Measurements from ENCODE around the gene FNIP1. TPM values are rescaled to one million over a fixed set of nuclear protein-coding genes. Genes with fewer than 3 reads are reported as not detected.
"Not testable (repeated sequence)": the region's sequence is repeated elsewhere in the genome, so short reads cannot be mapped to it uniquely, and the experiment has no call there.

Gene FNIP1
- polyA plus RNA-seq, 1 of the 3 experiments (the other 2 are of a cell fraction): 2.4 TPM

GRCh38 chr5:131845828-131846227 lies 49.0 kb upstream of the FNIP1 start:
- no peak overlapping the region for H3K9ac ChIP-seq
- no peaks in the 10 kb centered on the region for H3K36me3 ChIP-seq (replicated peaks in 1 of 2; ENCODE audit: control insufficient read depth in 1 of 2, insufficient read depth in 2 of 2, low read length in 1 of 2)
- POLR2A ChIA-PET: no interaction called here
- H3K27ac ChIP-seq (ENCODE audit: low read depth in 2 of 2, low read length in 1 of 2): no peak overlapping the region
- CTCF ChIA-PET: interaction anchor here (0.8 kb wide), 1 partner anchor 171 kb away, joined by 3 read pairs; no protein-coding TSS in a partner anchor
- no peak for DNase-seq
- H3K27me3 ChIP-seq (ENCODE audit: insufficient read depth): no peaks in the 10 kb centered on the region
- H3K79me2 ChIP-seq (ENCODE audit: insufficient read depth): no peaks in the 10 kb centered on the region
- H3K9me3 ChIP-seq: peaks cover 16% of the 10 kb centered on the region
- TF ChIP-seq ELF1 (IDR thresholded peaks at IDR 0.05) (no peak), CHD2 (IDR thresholded peaks at IDR 0.05; ENCODE audit: low read length, partially characterized antibody) (no peak), RFX5 (IDR thresholded peaks at IDR 0.05; ENCODE audit: low read length) (no peak), USF2 (IDR thresholded peaks at IDR 0.05; ENCODE audit: borderline replicate concordance, low read depth, low read length) (no peak), CTCF (IDR thresholded peaks at IDR 0.05) (no peak), TCF12 (IDR thresholded peaks at IDR 0.05) (no peak), RAD21 (IDR thresholded peaks at IDR 0.05; ENCODE audit: low read length) (no peak), SMC3 (IDR thresholded peaks at IDR 0.05; ENCODE audit: low read depth, low read length) (no peak)
- H3K4me1 ChIP-seq (ENCODE audit: control insufficient read depth in 1 of 2, insufficient read depth in 2 of 2, low read depth in 1 of 2, low read length in 1 of 2): no peaks in the 10 kb centered on the region
- H3K4me3 ChIP-seq (ENCODE audit: low read depth in 2 of 2, low read length in 1 of 2): no peak overlapping the region
- H3K4me2 ChIP-seq: no peak overlapping the region
- H2AFZ ChIP-seq (ENCODE audit: low read depth): no peak overlapping the region
- H4K20me1 ChIP-seq (ENCODE audit: insufficient read depth): no peaks in the 10 kb centered on the region
- H3F3A ChIP-seq (replicated peaks; ENCODE audit: insufficient read depth): no peaks in the 10 kb centered on the region
- 0 out of 2 replicates have a peak, but pooled peaks cover 7% of the 10 kb centered on the region for H3K9me2 ChIP-seq

- H3K36me3 ChIP-seq (replicated peaks in 1 of 2; ENCODE audit: control insufficient read depth in 1 of 2, insufficient read depth in 2 of 2, low read length in 1 of 2); H2AFZ ChIP-seq (ENCODE audit: low read depth); H4K20me1 ChIP-seq (ENCODE audit: insufficient read depth); H3K4me3 ChIP-seq (ENCODE audit: low read depth in 2 of 2, low read length in 1 of 2); H3K9me3 ChIP-seq; POLR2A ChIA-PET; H3K9me2 ChIP-seq; DNase-seq; H3K9ac ChIP-seq; H3K27me3 ChIP-seq (ENCODE audit: insufficient read depth); H3K4me1 ChIP-seq (ENCODE audit: control insufficient read depth in 1 of 2, insufficient read depth in 2 of 2, low read depth in 1 of 2, low read length in 1 of 2); H3K4me2 ChIP-seq; H3K27ac ChIP-seq (ENCODE audit: low read depth in 2 of 2, low read length in 1 of 2); H3F3A ChIP-seq (replicated peaks; ENCODE audit: insufficient read depth); H3K79me2 ChIP-seq (ENCODE audit: insufficient read depth): not testable (repeated sequence)
- 0% methylated on average over 1 of the region's 1 CpG for WGBS (ENCODE audit: low lambda C conversion rate)
- CTCF ChIA-PET: interaction anchor here (0.8 to 1.4 kb wide), 2 partner anchors 15 to 45 kb away, joined by 3 read pairs; no protein-coding TSS in a partner anchor
Observed at GRCh38 chr5:131842971-131843370, 46.2 kb upstream of the FNIP1 start.

- H2AFZ ChIP-seq (ENCODE audit: low read depth); DNase-seq; H3K9ac ChIP-seq; H3K4me1 ChIP-seq (ENCODE audit: control insufficient read depth in 1 of 2, insufficient read depth in 2 of 2, low read depth in 1 of 2, low read length in 1 of 2); POLR2A ChIA-PET; H3K36me3 ChIP-seq (replicated peaks in 1 of 2; ENCODE audit: control insufficient read depth in 1 of 2, insufficient read depth in 2 of 2, low read length in 1 of 2); H3K79me2 ChIP-seq (ENCODE audit: insufficient read depth); H3K27me3 ChIP-seq (ENCODE audit: insufficient read depth); H3K4me3 ChIP-seq (ENCODE audit: low read depth in 2 of 2, low read length in 1 of 2); H3K9me3 ChIP-seq; H3F3A ChIP-seq (replicated peaks; ENCODE audit: insufficient read depth); H3K27ac ChIP-seq (ENCODE audit: low read depth in 2 of 2, low read length in 1 of 2); CTCF ChIA-PET; H4K20me1 ChIP-seq (ENCODE audit: insufficient read depth); H3K9me2 ChIP-seq; H3K4me2 ChIP-seq: not testable (repeated sequence)
- WGBS (ENCODE audit: low lambda C conversion rate): 17% methylated on average over 2 of the region's 2 CpGs
Observed at GRCh38 chr5:131832702-131833101, 35.9 kb upstream of the FNIP1 start.
